GM19438 (cell line): Measurements from ENCODE around the gene RNF225.
A peak's percentile ranks its signal among the peaks of the same experiment; 100 is the strongest.
"Not testable (repeated sequence)": the region's sequence is repeated elsewhere in the genome, so short reads cannot be mapped to it uniquely, and the experiment has no call there.

ENCODE experiments used
- ATAC-seq: cut with Tn5 transposase; IDR thresholded peaks from one replicate; pipeline ENCODE4 v1.9.1; 2021; ENCODE audit warnings: low read depth; ENCODE audit not compliant: unreplicated experiment

The RNF225 gene

GRCh38 chr19:58361900-58362271 lies 33.6 kb upstream of the RNF225 start:
- peak; percentile 19 for ATAC-seq

GRCh38 chr19:58362272-58362994 lies 33.0 kb upstream of the RNF225 start, which contains the start of gene ZNF497:
Gene ZNF497, minus strand, starts transcription at chr19:58362751. Its CDS starts 5,116 bp downstream, at chr19:58357635.
- ATAC-seq, result peak; percentile 85

GRCh38 chr19:58364146-58364545 lies 31.3 kb upstream of the RNF225 start:
- ATAC-seq, result no peak

- ATAC-seq, result no peak
Measured at GRCh38 chr19:58366585-58367430, 28.6 kb upstream of the RNF225 start.

GRCh38 chr19:58367698-58368454 lies 27.6 kb upstream of the RNF225 start:
- ATAC-seq, result no peak

- ATAC-seq, result no peak
Measured at GRCh38 chr19:58368561-58369360, 26.7 kb upstream of the RNF225 start.

GRCh38 chr19:58372311-58373133 lies 22.9 kb upstream of the RNF225 start:
- no peak for ATAC-seq

- no peak for ATAC-seq
Measured at GRCh38 chr19:58374200-58374599, 21.3 kb upstream of the RNF225 start.

- not testable (repeated sequence) for ATAC-seq
Measured at GRCh38 chr19:58376724-58377123, 18.7 kb upstream of the RNF225 start.

GRCh38 chr19:58379246-58379645 lies 16.2 kb upstream of the RNF225 start:
- ATAC-seq, result no peak

- ATAC-seq, result no peak
Measured at GRCh38 chr19:58380037-58380661, 15.3 kb upstream of the RNF225 start.

GRCh38 chr19:58380662-58381459 lies 14.6 kb upstream of the RNF225 start, which contains the start of gene ZNF837:
Gene ZNF837, minus strand, starts transcription at chr19:58381030. Its CDS starts 11,698 bp downstream, at chr19:58369332.
- peak; percentile 87 for ATAC-seq

GRCh38 chr19:58381460-58382212 lies 13.8 kb upstream of the RNF225 start:
- ATAC-seq, result no peak

- ATAC-seq, result no peak
Measured at GRCh38 chr19:58382997-58383603, 12.4 kb upstream of the RNF225 start.

- ATAC-seq, result no peak
Measured at GRCh38 chr19:58385313-58385890, 10.1 kb upstream of the RNF225 start.

GRCh38 chr19:58385891-58386575 lies 9.4 kb upstream of the RNF225 start:
- ATAC-seq, result peak; percentile 4
